ENCODE results near the gene SETBP1. TPM values are rescaled to one million over a fixed set of nuclear protein-coding genes. Genes with fewer than 3 reads are reported as not detected.

SETBP1 gene
- total and polyA plus RNA-seq, 8 donors, result 1.4 to 66.5 (median 20.1) TPM

GRCh38 chr18:45103319-45104048 is 422.8 kb downstream of the SETBP1 start:
- Histone ChIP-seq H3K36me3 (no peaks in the 10 kb centered on the region), H3K4me1 (peaks cover 0 to 17% (median 2%) of the 10 kb centered on the region in 4 donors), H3K4me3 (no peak overlapping the region), H3K9me3 (no peaks in the 10 kb centered on the region), H3K27ac (peak overlapping the region in 1 of 5 donors; percentile 15), H3K27me3 (no peaks in the 10 kb centered on the region)
- intact Hi-C loops (cut with DNase I; ENCODE audit: low total_unique reads), result no loop called here
- WGBS, 5 donors, result 73 to 90% (median 75%) methylated on average over 5 of the region's 5 CpGs
- no peak for TF ChIP-seq EP300 (IDR thresholded peaks at IDR 0.05)
- TF ChIP-seq POLR2A (IDR thresholded peaks at IDR 0.05), result no peak
- TF ChIP-seq CTCF (IDR thresholded peaks at IDR 0.05), result no peak
- TF ChIP-seq POLR2AphosphoS5 (IDR thresholded peaks at IDR 0.05), result no peak
- DNase-seq, result no peak

GRCh38 chr18:45104049-45104395 is 423.3 kb downstream of the SETBP1 start:
- Histone ChIP-seq H3K9me3 (no peaks in the 10 kb centered on the region), H3K4me3 (no peak overlapping the region), H3K27me3 (no peaks in the 10 kb centered on the region), H3K36me3 (no peaks in the 10 kb centered on the region), H3K27ac (peak overlapping the region in 1 of 5 donors; percentile 15), H3K4me1 (peaks cover 0 to 17% (median 2%) of the 10 kb centered on the region in 4 donors)
- 70 to 90% (median 79%) methylated on average over 1 of the region's 1 CpG for WGBS, 5 donors
- TF ChIP-seq POLR2A (IDR thresholded peaks at IDR 0.05), result no peak
- TF ChIP-seq POLR2AphosphoS5 (IDR thresholded peaks at IDR 0.05), result no peak
- no peak for TF ChIP-seq EP300 (IDR thresholded peaks at IDR 0.05)
- TF ChIP-seq CTCF (IDR thresholded peaks at IDR 0.05), result no peak
- intact Hi-C loops (cut with DNase I; ENCODE audit: low total_unique reads), result no loop called here
- DNase-seq, result no peak

- Histone ChIP-seq H3K36me3 (no peaks in the 10 kb centered on the region), H3K27ac (peak overlapping the region in 1 of 5 donors; percentile 24), H3K27me3 (no peaks in the 10 kb centered on the region), H3K4me3 (no peak overlapping the region), H3K9me3 (no peaks in the 10 kb centered on the region), H3K4me1 (peaks cover 0 to 17% (median 0%) of the 10 kb centered on the region in 4 donors)
- intact Hi-C loops (cut with DNase I; ENCODE audit: low total_unique reads), result no loop called here
- 20 to 38% (median 24%) methylated on average over 2 of the region's 2 CpGs for WGBS, 5 donors
- TF ChIP-seq EP300 (IDR thresholded peaks at IDR 0.05) (no peak), CTCF (IDR thresholded peaks at IDR 0.05) (no peak), POLR2A (IDR thresholded peaks at IDR 0.05) (no peak), POLR2AphosphoS5 (IDR thresholded peaks at IDR 0.05) (no peak)
- peak in 1 of 2 donors; percentile 35 for DNase-seq
These were observed 425.7 kb downstream of the SETBP1 start for GRCh38 chr18:45106331-45106774.

GRCh38 chr18:45107425-45107824 is 426.7 kb downstream of the SETBP1 start:
- H3K27ac ChIP-seq, result no peak overlapping the region
- no peaks in the 10 kb centered on the region for H3K36me3 ChIP-seq
- WGBS, 5 donors, result 90 to 100% (median 94%) methylated on average over 1 of the region's 1 CpG
- no peaks in the 10 kb centered on the region for H3K27me3 ChIP-seq
- no peak overlapping the region for H3K4me3 ChIP-seq
- H3K4me1 ChIP-seq, result peaks cover 0 to 17% (median 0%) of the 10 kb centered on the region in 4 donors
- no peaks in the 10 kb centered on the region for H3K9me3 ChIP-seq
- TF ChIP-seq POLR2A (IDR thresholded peaks at IDR 0.05), result no peak
- no peak for TF ChIP-seq POLR2AphosphoS5 (IDR thresholded peaks at IDR 0.05)
- no peak for TF ChIP-seq EP300 (IDR thresholded peaks at IDR 0.05)
- no peak for TF ChIP-seq CTCF (IDR thresholded peaks at IDR 0.05)
- intact Hi-C loops (cut with DNase I; ENCODE audit: low total_unique reads), result no loop called here
- no peak for DNase-seq

Measured in stomach (tissue), 9 donors.